Esophagus squamous epithelium (tissue), 4 donors: ENCODE results near the gene EPB41L1.

ENCODE experiments used
- POLR2A ChIP-seq, 4 donors: fragments of 450-650 bp; IDR thresholded peaks; one replicate each; pipeline ENCODE4 v1.6.1; 2017; ENCODE audit warnings: antibody characterized with exemption in 4 of 4, mild to moderate bottlenecking in 4 of 4, moderate library complexity in 3 of 4
- TF ChIP-seq, protein P1 (sequence below), 6 experiments: fragments of 450-650 bp in 4 of 6; fragments of 200-600 bp in 2 of 6; sonication (generic) in 2 of 6; IDR thresholded peaks; one replicate each; pipeline ENCODE4 v1.5.1; 2016 to 2019; ENCODE audit warnings: antibody characterized with exemption in 6 of 6, mild to moderate bottlenecking in 4 of 6, moderate library complexity in 4 of 6

GRCh38 chr20:36236786-36237121 is 82.2 kb downstream of the EPB41L1 start:
- no peak for TF ChIP-seq POLR2A (IDR thresholded peaks at IDR 0.05)
- TF ChIP-seq, protein P1, sequence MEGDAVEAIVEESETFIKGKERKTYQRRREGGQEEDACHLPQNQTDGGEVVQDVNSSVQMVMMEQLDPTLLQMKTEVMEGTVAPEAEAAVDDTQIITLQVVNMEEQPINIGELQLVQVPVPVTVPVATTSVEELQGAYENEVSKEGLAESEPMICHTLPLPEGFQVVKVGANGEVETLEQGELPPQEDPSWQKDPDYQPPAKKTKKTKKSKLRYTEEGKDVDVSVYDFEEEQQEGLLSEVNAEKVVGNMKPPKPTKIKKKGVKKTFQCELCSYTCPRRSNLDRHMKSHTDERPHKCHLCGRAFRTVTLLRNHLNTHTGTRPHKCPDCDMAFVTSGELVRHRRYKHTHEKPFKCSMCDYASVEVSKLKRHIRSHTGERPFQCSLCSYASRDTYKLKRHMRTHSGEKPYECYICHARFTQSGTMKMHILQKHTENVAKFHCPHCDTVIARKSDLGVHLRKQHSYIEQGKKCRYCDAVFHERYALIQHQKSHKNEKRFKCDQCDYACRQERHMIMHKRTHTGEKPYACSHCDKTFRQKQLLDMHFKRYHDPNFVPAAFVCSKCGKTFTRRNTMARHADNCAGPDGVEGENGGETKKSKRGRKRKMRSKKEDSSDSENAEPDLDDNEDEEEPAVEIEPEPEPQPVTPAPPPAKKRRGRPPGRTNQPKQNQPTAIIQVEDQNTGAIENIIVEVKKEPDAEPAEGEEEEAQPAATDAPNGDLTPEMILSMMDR (IDR thresholded peaks at IDR 0.05), result no peak
